Activated naive CD4-positive, alpha-beta T cell treated with Interleukin-2 at 50 U/mL for 16 hours (primary cell): ENCODE measurements around the gene AFAP1L2.
"Not testable (repeated sequence)": the region's sequence is repeated elsewhere in the genome, so short reads cannot be mapped to it uniquely, and the experiment has no call there.

Experiments used
- DNase-seq: peaks from one replicate; pipeline ENCODE4 v3.0.0-alpha.2; 2020

AFAP1L2 gene

DNA sequence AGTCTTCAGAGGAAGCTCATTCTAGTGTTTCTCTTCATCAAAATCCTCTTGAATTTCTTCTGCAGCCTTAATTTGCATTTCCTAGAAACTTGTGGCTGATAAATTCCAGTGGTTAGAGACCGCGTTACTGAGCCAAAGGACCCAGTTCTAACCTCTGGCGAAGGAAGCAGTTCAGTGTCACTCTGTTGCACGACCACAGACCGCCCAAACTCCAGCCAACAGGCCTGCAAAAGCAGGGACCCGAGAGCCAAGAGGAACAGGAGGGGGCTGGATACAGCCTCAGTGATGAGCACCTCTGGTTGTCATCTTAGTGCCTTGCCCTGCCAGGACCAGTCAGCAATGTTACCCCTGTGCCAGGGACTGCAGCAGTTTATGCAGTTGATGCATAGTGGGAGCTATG is 70.0 kb downstream of the AFAP1L2 start:
- no peak for DNase-seq

DNA sequence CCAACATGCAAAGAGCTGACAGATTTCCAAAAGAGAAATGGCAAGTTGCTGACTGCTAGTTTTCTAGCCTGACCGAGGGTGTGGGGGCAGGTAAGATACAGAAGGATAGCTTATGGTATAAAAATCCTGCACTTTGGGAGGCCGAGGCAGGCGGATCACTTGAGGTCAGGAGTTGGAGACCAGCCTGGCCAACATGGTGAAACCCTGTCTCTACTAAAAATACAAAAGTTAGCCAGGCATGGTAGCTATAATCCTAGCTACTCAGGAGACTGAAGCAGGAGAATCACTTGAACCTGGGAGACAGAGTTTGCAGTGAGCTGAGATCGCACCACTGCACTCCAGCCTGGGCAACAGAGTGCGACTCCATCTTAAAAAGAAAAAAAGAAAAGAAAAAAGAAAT is 70.9 kb downstream of the AFAP1L2 start:
- not testable (repeated sequence) for DNase-seq

DNA sequence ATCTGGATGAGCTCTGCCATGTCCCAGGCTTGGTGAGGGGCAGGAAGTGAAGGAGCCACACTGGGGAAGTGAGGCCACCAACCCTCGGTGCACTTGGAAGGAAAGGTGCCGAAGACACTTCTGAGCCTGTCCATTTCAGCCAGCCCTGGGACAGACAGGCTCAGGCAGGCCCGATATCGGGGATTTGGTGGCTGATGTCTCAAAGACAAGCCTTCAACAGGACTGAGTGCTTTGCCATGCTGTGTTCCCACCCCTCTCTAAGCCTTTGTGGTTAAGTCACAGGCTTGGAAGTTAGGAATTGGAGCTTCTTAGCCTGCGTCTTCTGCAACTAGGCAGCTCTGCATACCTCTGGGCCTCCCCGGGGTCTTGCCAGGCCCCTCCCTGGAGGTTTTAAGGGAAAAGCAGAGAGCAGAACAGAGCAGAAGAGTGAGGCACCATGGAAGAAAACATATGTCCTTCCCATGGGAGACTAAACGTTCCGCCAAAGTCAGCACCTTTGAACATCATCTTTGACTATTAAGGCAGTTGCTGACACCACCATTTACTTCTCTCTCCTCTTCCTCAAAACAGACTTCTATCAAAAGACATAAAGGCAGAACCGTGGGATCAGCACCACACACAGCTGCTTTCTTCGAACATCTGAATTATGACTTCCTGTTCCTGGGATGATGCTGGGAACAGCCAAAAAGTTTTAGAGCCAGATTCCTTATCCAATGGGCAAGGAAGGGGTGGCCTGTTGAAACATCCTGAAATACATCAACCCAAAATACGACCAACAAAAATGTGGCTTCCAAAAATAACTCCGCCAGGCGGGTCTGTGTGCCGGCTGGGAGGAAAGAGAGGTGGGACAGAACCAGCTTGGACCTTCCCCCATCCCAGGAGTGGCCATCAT is 71.8 kb downstream of the AFAP1L2 start:
- DNase-seq, result no peak

DNA sequence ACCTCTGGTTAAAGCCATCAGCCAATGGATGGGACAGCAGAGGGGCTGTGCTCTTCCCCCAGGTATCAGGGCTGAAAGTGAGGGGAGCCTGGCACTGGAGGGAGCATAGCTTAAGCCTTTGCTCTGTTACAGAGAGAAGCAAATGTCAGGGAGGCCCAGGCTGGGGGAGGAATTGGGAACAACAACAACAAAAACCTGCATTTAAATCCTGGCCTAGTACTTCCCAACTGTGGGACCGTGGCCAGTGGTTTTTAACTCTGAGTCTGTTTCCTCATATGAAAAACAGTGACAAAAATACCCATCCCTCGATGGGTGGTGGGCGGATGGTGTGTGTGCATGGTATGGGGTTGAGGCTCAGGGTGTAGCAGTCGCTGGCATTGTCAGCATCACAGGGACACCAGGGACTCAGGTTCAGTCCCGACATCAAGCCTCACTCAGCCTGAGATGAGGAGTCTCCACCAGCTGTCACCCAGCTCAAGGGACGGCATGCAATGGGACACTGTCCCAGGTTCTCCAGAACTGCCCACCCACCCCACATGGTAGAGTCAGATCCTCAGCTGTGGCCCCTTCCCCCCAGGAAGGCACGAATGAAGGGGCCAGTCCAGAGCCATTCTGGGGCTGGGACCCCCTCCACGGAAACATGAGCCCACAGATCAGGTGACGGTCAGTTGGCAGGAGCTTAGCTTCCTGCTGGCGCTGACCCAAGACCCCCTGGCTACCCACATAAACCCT is 74.5 kb downstream of the AFAP1L2 start:
- DNase-seq, result no peak

DNA sequence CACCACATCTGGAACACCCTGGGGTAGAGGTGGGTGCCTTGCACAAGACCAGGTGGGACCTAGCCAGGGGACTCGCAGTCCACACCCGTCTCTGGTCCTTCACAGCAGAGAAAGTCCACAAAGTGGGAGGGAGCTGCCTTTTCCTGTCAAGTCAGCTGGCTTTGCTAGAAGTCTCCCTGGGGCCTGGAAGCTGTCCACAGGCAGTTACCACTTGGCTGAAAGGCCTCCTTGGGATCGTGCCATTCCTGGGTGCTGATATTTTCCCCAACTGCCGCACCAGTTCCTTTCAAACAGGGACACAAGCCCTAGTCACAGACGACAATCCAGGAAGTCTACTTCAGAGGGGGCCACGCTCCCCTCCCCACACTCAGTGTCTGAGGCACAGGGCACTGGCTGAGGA is 75.4 kb downstream of the AFAP1L2 start:
- no peak for DNase-seq

DNA sequence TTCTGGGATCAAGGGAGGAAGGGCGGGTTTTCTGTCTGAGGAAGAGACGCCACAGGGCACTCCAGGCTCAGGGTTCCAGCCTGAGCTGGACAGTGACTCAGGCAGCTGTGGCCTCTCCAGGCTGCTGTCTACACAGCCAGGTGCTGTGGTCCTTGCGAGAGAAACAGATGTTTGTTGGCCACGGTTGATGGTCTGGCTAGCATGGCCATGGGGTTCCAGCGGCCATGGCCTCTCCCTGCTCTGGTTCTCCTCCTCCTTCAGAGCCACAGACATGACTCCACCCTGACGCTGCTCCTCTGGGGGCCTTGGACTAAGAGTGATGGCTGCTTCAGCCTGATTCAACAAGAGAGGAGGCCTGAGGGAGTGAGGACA is 75.9 kb downstream of the AFAP1L2 start:
- no peak for DNase-seq

DNA sequence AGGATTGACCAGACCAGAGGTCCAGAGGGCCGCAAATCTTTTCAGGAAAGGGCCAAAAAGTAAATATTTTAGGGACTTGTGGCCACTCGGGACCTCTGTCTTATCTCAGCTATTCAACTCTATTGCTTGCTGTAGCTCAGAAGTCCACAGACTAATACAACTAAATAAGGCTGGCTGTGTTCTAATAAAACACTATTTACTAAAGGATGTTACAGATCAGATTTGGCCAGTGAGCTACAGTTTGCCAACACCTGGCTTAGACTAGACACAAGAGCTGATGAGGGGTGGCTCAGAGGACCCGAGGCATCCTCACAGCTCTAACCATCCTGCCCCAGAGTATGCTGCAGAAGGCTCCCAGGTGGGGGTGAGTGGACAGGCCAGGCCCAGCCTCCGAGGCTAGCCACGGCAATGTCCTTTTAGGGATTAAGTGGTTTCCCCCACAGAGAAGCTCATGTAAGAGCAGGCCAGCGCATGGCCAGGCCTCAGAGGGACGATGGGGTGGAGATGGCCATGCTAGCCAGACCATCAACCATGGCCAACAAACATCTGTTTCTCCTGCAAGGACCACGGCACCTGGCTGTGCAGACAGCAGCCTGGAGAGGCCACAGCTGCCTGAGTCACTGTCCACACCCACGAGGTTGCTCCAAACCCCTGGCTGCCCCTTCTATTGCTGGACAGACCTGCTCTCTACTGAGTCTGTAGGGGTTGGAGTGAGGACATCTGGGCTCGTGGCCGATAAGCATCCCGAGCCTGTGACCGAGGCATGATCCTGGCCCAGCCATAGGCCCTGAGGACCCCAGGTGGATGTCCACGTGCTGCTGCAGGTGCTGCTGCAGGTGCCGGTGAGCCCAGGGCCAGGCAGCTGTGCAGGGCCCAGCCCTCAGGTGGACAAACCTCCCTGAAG is 76.5 kb downstream of the AFAP1L2 start:
- no peak for DNase-seq

DNA sequence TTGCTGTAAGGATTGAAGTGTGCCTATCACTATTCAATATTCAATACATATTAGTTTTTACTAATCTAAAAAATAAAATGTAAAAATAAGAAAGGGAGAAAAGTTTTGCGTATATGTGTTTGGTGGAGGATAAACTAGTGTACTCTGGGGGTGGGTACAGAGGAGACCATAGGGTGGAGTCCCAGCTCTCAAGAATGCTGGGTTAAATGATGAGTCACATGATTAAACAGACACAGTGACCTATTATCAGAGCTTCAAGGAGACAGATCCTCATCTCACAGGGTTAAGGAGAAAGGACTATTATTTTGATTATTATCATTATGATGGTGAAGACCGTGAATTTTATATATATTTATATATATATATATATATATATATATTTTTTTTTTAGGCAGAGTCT is 77.5 kb downstream of the AFAP1L2 start:
- DNase-seq, result no peak

DNA sequence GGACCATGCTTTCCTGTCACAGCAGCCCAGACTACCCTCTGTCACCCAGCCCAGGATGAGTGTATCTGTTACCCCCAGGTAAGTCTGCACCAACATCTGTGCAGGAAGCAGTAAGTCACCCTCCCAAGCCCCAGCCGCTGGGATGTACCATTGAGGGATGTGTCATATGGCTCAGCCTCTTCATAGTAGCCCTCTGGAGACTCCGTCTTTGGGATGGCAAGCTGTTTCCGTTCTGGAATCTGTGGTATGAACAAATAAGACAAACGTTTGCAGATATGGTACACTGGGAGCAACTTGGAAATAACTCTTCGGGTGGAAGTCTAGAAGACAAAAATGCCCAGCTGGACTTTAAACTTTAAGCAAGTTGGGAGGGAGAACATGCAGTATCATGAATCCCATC is 81.3 kb downstream of the AFAP1L2 start:
- DNase-seq, result no peak

DNA sequence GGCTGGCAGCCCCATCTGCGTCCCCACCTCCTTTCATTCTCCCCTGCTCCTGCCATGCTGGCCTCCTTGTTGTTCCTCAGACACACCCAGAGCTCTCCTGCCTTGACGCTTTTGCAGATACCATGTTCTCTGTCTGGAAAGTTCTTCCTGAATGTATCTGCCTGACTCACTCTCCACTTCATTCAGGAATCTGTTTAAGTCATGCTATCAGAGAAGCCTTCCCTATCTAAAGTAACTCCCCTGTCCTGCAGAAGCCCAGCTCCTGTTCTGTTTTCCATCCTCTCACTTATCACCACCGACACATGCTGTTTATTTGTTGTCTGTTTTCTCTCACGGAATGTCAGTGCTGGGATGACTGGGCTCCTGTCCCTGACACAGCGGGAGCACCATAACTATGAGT is 82.0 kb downstream of the AFAP1L2 start:
- no peak for DNase-seq

DNA sequence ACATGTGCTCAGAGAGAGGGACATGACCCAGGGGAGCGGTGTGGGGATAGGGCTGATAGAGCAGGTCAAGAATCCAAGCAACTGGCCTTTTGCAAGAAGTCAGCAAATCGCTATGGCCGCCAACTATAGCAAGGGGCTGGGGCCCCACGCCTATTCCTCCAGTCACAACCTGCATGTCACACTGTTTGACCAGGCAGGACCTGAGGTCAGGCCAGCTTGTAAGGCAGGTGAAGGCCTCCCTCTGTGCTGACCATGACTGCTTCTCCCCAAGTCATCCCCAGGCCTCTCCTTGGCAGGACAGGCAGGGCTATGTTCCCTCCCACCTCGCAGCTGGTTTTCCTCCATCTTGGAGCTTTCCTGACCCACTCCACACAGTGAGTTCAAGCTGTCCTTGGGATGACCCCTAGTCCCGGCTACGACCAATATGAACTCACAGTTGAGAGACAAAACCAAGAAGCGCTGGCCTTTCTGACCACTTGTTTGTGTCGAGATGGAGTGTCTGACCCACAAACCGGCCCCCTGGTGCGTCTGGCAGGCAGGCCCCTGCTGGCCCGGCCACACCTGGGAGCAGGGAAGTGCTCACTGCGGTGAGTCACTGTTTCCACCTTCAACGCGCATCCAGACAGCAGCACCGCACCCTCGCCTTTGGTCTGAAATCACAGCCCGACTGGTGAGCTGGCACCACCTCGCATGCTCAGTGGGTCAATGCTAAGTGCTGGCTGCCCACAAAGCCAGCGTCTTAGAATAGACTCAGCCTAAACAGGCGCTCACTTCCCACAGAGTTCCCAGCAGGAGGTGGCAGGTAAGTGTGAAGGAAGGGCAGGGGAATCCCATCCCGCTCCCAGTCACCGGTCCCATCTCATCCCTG is 83.8 kb downstream of the AFAP1L2 start:
- DNase-seq, result no peak

DNA sequence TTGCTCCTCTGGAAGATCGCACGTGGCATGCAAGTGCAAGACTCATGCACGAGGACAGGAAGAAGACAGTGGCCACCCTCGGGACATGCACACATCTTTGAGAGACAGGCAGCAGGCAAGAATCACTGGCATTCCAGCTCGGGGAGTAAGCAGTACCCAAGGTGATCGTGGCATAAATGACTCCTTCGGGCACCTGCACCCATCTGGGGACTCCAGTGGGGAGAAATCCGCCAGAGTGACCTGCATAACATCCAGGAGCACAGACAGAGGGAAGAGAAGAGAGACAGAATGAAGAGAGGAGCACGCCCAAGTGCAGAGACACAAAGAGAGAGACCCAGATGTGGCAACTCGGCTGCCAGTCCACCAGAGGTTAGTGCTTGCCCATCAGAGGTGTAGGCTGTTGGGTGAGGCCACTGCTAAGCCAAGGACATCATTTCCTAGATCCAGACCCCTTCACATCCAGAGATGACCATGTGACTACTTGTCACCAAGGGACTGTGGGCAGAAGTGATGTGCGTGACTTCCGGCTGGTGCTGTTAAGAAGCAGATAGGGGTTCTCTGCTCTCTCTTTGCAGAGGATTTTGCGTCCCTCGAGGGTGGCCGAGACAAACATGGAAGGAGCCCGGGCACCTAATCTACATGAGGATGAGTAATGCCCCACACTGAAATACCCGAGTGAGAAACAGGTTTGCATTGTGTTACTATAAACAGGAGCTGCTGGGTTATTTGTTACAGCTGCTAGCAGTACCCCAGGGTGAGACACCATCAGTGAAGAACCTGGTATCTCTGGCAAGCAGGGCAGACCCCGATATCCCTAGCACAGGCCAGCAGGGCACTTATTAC is 84.7 kb downstream of the AFAP1L2 start:
- DNase-seq, result no peak

DNA sequence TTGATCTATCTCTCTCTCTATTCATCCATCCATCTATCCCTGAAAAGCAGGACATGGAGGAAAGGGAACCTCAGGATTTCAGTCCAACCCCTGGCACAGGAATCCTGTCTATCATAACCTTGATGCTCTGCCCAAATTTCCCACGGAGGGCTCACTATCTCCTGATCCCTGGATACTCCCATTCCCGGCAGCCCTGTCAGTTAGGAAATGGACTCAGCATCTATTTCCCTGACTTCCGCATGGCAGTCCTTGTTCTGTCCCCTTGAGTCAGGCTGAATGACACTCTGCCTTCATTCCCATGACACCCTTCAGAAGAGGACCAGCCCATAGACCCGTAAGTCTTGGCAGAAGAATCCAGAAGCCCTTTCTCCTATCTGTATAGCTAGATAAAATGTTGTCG is 87.6 kb downstream of the AFAP1L2 start:
- no peak for DNase-seq

DNA sequence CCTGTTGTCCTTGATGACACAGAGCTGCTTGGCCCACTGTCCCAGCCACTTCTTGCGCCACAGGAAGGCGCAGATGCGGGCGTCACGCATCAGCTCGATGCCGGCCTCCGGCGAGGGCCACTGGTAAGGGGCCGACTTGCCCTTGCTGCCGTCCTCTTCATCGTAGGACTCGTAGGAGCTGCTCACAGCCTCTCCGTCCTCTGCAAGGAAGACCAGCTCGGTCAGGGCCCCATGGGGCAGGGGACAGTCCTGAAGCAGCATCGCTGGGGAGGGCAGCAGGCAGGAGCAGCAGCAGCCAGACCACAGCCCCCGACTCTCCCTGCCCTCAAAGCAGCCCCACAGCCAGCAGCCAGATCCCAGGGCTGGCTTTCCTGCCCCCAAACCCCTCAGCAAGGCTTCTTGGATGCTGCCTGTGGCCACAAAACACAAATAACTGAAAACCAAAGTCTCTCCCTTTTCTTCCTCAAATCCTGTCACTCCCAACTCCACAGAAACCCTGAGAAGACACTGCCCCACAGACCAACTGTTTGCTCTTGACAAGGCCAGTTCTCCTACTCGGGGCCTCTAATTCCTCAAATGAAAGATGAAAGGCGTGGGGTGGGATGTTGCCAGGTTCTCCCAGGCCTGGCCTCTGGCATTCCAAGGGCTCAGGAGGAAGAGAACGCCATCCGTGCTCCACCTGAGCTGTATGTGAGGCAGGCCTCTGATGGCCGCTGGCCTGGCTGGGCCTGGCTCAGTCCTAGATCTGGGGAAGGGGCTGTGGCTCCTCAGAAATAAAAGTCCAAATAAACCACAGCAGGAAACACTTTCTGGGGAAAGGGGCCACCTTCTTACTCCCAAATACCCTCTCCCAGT is 88.5 kb downstream of the AFAP1L2 start:
- no peak for DNase-seq

DNA sequence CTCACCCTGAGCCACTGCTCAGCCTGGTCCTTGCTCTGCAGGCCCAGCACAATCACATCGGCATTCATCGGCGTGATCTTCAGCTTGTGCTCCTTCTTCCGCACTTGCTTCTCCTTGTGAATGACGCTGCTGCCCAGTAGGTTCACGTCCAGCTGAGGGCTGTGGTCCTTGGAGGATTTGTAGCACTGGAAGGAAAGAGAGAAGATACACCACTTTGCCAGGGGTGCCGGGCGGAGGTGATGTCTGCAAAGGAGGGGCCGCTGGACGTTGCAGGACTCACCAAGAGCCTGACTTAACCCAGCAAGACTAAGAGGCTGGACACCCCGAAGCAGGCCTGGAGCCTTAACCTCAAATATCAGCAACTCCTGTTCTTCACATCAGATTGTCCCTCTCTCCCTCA is 90.4 kb downstream of the AFAP1L2 start:
- DNase-seq, result no peak

DNA sequence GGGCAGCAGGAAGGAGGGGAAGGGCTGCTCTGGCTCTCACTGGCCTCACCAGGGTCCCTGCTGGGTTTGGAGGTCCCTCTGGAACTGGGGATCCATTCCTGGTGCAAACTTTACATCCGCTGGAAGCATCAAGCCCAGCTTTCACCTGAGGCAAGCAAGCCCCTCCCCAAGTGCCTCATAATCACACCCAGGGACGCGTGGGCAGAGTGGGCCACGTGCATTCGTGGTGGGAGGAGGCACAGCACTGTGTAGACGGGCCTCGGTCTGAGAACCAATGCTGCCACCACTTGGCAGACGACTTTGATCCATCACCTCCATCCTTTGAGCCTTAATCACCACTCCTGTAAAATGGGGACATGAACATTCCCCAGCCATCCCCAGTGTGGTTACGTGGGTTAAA is 91.2 kb downstream of the AFAP1L2 start:
- DNase-seq, result no peak

DNA sequence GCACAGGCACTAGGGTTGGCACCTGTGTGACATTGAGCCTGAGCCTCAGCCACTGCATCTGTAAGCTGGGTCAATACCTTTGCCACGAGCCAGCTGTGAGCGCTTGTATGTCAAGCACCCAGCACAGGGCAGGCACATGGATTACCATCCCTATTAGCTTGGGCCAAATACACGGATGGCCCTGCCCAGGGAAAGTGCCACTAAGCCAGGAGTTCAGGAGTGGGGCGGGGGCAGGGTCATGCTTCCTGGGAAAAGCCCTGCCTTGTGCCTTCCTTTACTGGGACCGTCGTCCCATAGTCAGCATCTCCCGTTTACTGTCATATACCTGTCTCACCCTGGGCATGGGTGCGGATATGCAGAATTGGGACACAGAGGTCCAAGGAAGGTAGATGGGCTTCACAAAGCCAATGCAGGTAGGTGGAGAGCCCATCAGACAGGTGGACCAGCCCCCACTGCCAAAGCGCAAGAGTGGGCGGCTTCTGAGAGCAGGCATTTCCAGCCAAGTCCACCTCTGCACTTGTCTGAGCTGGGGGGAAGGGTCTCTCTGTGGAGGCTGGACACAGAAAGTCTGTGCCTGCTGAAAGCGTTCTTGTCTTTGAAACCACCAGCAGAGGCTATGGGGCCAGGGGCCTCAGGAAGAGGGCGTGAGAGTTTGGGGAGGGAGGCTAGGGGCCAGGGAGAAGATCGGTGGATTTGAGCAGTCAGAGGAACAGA is 92.6 kb downstream of the AFAP1L2 start:
- no peak for DNase-seq

DNA sequence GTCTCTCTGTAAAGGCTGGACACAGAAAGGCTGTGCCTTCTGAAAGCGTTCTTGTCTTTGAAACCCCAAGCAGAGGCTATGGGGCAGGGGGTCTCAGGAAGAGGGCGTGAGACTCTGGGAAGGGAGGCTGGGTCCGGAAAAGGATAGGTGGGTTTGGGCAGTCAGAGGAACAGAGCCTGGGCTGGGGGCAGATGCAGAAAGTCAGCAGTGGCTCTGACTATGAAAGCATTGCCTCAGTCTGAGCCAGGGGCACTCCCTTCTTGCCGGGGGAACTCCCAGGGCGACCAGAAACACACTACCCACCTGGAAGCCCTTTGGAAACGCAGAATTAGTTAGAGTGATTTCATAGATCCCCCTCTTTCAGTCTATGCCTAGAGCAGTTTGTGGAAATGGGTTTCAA is 93.3 kb downstream of the AFAP1L2 start:
- no peak for DNase-seq

DNA sequence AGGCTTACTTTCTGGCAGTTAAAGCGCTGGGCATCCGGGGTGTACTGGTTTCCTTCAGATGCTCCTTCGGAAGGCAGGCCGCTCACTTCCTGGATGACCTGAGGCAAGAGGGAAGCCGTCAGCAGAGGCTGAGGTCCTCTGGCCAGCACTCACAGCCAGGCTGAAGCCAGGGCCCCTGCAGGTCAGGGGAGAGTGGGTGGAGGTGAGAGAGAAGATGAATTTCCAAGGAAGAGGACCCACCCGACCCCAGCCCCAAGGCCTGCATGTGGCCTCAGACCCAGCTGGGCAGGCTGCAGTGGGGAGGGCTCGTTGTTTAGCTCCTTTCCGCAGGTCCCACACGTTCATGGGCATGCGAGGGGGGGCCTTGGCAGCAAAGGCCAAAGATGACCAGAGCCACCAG is 94.0 kb downstream of the AFAP1L2 start:
- no peak for DNase-seq

DNA sequence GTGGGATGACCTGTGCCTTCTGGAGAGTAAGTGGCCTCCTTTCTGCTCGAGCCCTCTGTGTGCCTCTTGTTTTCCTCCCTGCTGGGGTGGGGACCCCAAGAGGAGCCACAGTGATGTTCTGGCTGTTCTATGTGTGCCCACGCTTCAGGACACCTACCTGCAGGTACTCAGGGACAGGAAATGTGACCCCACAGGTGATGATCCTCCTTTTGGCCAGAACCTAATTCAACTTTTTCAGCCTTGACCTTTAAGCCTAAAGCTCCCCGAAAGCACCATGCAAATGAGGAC is 95.0 kb downstream of the AFAP1L2 start:
- no peak for DNase-seq
